Esophagus muscularis mucosa (tissue), 3 donors: ENCODE data around the gene CACNA1S.

Experiments
- CTCF ChIP-seq, 3 experiments: fragments of 200-600 bp in 2 of 3; fragments of 450-650 bp in 1 of 3; sonication (generic) in 2 of 3; IDR thresholded peaks; one replicate each; pipeline ENCODE4 v1.5.1; 2017 to 2019; ENCODE audit warnings: antibody characterized with exemption in 3 of 3, mild to moderate bottlenecking in 2 of 3, moderate library complexity in 1 of 3
- POLR2A ChIP-seq: fragments of 450-650 bp; IDR thresholded peaks from one replicate; pipeline ENCODE4 v1.6.1; 2017; ENCODE audit warnings: antibody characterized with exemption, moderate library complexity, mild to moderate bottlenecking, low read depth
- POLR2AphosphoS5 ChIP-seq, 2 donors: sonication (generic); formaldehyde crosslinking; IDR thresholded peaks; one replicate each; pipeline ENCODE4 v1.6.1; 2017; ENCODE audit warnings: antibody characterized with exemption in 2 of 2

- TF ChIP-seq POLR2A: no peak
- no peak for TF ChIP-seq CTCF (IDR thresholded peaks at IDR 0.05)
- TF ChIP-seq POLR2AphosphoS5 (IDR thresholded peaks at IDR 0.05): no peak
Measured at GRCh38 chr1:201142011-201142848, 30.0 kb upstream of the CACNA1S start.
